Measurements from ENCODE around the gene RNASEH2B.

The RNASEH2B gene

DNA sequence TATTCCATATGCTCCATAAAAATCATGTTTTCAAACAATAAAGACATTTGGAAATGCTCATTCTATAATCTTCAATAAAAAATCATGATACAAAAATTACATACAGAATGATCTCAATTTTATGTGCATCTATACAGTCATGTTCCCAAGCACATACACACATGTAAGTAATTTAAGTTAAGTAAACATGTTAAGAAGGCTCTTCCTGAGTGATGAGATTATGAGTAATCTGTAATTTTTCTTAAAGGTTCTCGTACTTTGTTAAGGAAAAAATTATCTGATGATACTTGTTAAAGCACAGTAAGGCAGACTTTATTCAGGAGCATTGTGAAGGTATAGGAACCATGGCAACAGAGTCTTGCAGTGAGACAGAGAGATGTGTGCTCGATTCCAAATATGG, 36.1 kb upstream of the RNASEH2B start:
- Histone ChIP-seq H3K27ac (ENCODE audit: low read depth, low read length) (no peak overlapping the region), H2AK5ac (ENCODE audit: low read length) (no peak overlapping the region), H4K8ac (ENCODE audit: low read depth, low read length) (no peak overlapping the region), H4K5ac (ENCODE audit: low read length) (no peak overlapping the region), H3K4me3 (ENCODE audit: low read length) (no peak overlapping the region), H3K79me2 (ENCODE audit: control insufficient read depth, insufficient read depth, low read length) (no peaks in the 10 kb centered on the region), H2BK5ac (ENCODE audit: low read length) (no peak overlapping the region), H3K36me3 (ENCODE audit: control insufficient read depth, insufficient read depth, low read length) (no peaks in the 10 kb centered on the region), H3K9ac (ENCODE audit: low read length) (no peak overlapping the region), H3K18ac (ENCODE audit: low read length) (no peak overlapping the region), H3K4me1 (ENCODE audit: control insufficient read depth, low read depth, low read length) (no peaks in the 10 kb centered on the region), H3K56ac (ENCODE audit: low read length) (no peak overlapping the region), H2BK120ac (ENCODE audit: low read depth, low read length) (no peak overlapping the region), H3K27me3 (ENCODE audit: insufficient read depth, low read length, poor library complexity) (no peaks in the 10 kb centered on the region), H3K4me2 (ENCODE audit: low read length) (no peak overlapping the region), H3K4ac (ENCODE audit: low read depth, low read length) (no peak overlapping the region), H2BK15ac (replicated peaks; ENCODE audit: low read depth) (no peak overlapping the region), H3K79me1 (ENCODE audit: low read length) (no peaks in the 10 kb centered on the region), H3K23ac (ENCODE audit: low read length) (no peak overlapping the region)
- DNase-seq: no peak
- WGBS (ENCODE audit: extremely low coverage, insufficient coverage, low lambda C conversion rate): no CpG with 5 or more reads among the region's 2 CpGs

DNA sequence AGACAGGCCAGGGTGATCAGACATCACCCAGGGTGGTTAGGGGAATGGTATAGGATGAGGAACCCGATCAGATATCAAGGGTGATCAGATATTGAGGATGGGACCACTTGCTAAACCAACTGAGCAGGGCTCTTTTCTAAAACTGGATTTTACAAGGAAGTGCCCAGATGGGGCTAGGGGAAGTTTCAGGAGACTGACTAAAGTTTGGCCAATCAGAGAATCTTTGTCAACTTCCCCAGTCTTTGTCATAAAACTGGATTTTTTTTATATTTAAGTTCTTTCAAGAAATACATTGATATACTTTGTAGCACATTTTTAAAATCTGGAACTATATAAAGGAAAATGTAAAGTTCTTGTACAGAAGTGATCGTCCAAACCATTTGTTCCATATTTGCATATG, 35.6 kb upstream of the RNASEH2B start:
- no peak overlapping the region for H3K56ac ChIP-seq (ENCODE audit: low read length)
- H3K4me3 ChIP-seq (ENCODE audit: low read length): no peak overlapping the region
- H2BK15ac ChIP-seq (replicated peaks; ENCODE audit: low read depth): no peak overlapping the region
- no peak overlapping the region for H3K27ac ChIP-seq (ENCODE audit: low read depth, low read length)
- no peak overlapping the region for H4K5ac ChIP-seq (ENCODE audit: low read length)
- H3K27me3 ChIP-seq (ENCODE audit: insufficient read depth, low read length, poor library complexity): no peaks in the 10 kb centered on the region
- no peak overlapping the region for H3K4ac ChIP-seq (ENCODE audit: low read depth, low read length)
- H3K4me1 ChIP-seq (ENCODE audit: control insufficient read depth, low read depth, low read length): no peaks in the 10 kb centered on the region
- no peaks in the 10 kb centered on the region for H3K79me1 ChIP-seq (ENCODE audit: low read length)
- H3K79me2 ChIP-seq (ENCODE audit: control insufficient read depth, insufficient read depth, low read length): no peaks in the 10 kb centered on the region
- H2BK5ac ChIP-seq (ENCODE audit: low read length): no peak overlapping the region
- no peak overlapping the region for H2BK120ac ChIP-seq (ENCODE audit: low read depth, low read length)
- no peak overlapping the region for H3K9ac ChIP-seq (ENCODE audit: low read length)
- no CpG with 5 or more reads among the region's 2 CpGs for WGBS (ENCODE audit: extremely low coverage, insufficient coverage, low lambda C conversion rate)
- no peak overlapping the region for H3K18ac ChIP-seq (ENCODE audit: low read length)
- H3K36me3 ChIP-seq (ENCODE audit: control insufficient read depth, insufficient read depth, low read length): no peaks in the 10 kb centered on the region
- H3K23ac ChIP-seq (ENCODE audit: low read length): no peak overlapping the region
- no peak for DNase-seq
- no peak overlapping the region for H4K8ac ChIP-seq (ENCODE audit: low read depth, low read length)
- no peak overlapping the region for H3K4me2 ChIP-seq (ENCODE audit: low read length)
- H2AK5ac ChIP-seq (ENCODE audit: low read length): no peak overlapping the region

DNA sequence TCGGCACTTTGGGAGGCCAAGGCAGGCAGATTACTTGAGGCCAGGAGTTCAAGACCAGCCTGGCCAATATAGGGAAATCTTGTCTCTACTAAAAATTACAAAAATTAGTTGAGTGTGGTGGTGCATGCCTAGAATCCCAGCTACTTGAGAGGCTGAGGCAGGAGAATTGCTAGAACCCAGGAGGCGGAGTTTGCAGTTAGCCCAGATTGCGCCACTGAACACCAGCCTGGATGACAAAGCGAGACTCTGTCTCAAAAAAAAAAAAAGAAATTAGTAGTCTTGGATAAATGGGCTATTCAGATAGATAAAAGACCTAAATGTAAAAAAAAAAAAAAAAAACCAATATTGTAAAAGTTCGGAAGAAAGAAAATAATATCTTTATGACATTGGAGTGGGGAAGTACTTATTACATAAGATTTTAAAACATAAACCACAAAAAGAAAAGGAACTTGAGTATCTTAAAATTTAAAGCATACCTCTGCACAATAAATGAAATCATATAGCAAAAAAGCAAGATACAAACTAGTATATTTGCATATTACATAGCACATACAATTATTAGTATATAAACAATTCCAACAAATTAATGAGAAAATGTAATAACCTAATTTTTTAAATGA, 26.7 kb upstream of the RNASEH2B start:
- Histone ChIP-seq H3K4me1 (ENCODE audit: control insufficient read depth, low read depth, low read length) (no peaks in the 10 kb centered on the region), H4K8ac (ENCODE audit: low read depth, low read length) (no peak overlapping the region), H3K36me3 (ENCODE audit: control insufficient read depth, insufficient read depth, low read length) (no peaks in the 10 kb centered on the region), H4K5ac (ENCODE audit: low read length) (no peak overlapping the region), H3K4me2 (ENCODE audit: low read length) (no peak overlapping the region), H3K23ac (ENCODE audit: low read length) (no peak overlapping the region), H3K27ac (ENCODE audit: low read depth, low read length) (no peak overlapping the region), H3K9ac (ENCODE audit: low read length) (no peak overlapping the region), H2BK5ac (ENCODE audit: low read length) (no peak overlapping the region), H3K4me3 (ENCODE audit: low read length) (no peak overlapping the region), H3K27me3 (ENCODE audit: insufficient read depth, low read length, poor library complexity) (no peaks in the 10 kb centered on the region), H3K18ac (ENCODE audit: low read length) (no peak overlapping the region), H2BK15ac (replicated peaks; ENCODE audit: low read depth) (no peak overlapping the region), H3K79me1 (ENCODE audit: low read length) (no peaks in the 10 kb centered on the region), H3K79me2 (ENCODE audit: control insufficient read depth, insufficient read depth, low read length) (no peaks in the 10 kb centered on the region), H2BK120ac (ENCODE audit: low read depth, low read length) (no peak overlapping the region), H3K56ac (ENCODE audit: low read length) (no peak overlapping the region), H3K4ac (ENCODE audit: low read depth, low read length) (no peak overlapping the region), H2AK5ac (ENCODE audit: low read length) (no peak overlapping the region)
- no CpG with 5 or more reads among the region's 5 CpGs for WGBS (ENCODE audit: extremely low coverage, insufficient coverage, low lambda C conversion rate)
- no peak for DNase-seq

DNA sequence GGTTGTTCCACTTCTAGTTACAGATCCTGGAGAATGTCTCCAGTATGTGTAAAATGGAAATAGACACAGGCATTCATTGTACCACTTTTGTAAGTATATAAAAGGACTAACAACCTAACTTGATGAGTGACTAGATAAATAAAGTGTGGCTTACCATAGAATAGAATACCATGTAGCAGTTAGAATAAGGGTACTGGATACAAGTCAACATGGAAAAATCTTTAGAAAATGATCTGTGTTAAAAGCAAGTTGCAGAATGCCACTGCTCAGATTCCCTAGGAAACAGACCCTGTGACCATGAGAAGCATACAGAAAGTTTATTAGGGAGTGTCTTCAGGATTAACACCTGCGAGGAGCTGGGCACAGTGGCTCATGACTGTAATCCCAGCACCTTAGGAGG, 25.9 kb upstream of the RNASEH2B start:
- Histone ChIP-seq H4K8ac (ENCODE audit: low read depth, low read length) (no peak overlapping the region), H3K4ac (ENCODE audit: low read depth, low read length) (no peak overlapping the region), H3K79me2 (ENCODE audit: control insufficient read depth, insufficient read depth, low read length) (no peaks in the 10 kb centered on the region), H3K4me3 (ENCODE audit: low read length) (no peak overlapping the region), H3K27me3 (ENCODE audit: insufficient read depth, low read length, poor library complexity) (no peaks in the 10 kb centered on the region), H4K5ac (ENCODE audit: low read length) (no peak overlapping the region), H3K4me2 (ENCODE audit: low read length) (no peak overlapping the region), H3K79me1 (ENCODE audit: low read length) (no peaks in the 10 kb centered on the region), H3K23ac (ENCODE audit: low read length) (no peak overlapping the region), H2AK5ac (ENCODE audit: low read length) (no peak overlapping the region), H3K9ac (ENCODE audit: low read length) (no peak overlapping the region), H2BK5ac (ENCODE audit: low read length) (no peak overlapping the region), H3K18ac (ENCODE audit: low read length) (no peak overlapping the region), H3K56ac (ENCODE audit: low read length) (no peak overlapping the region), H2BK120ac (ENCODE audit: low read depth, low read length) (no peak overlapping the region), H3K27ac (ENCODE audit: low read depth, low read length) (no peak overlapping the region), H2BK15ac (replicated peaks; ENCODE audit: low read depth) (no peak overlapping the region), H3K36me3 (ENCODE audit: control insufficient read depth, insufficient read depth, low read length) (no peaks in the 10 kb centered on the region), H3K4me1 (ENCODE audit: control insufficient read depth, low read depth, low read length) (no peaks in the 10 kb centered on the region)
- no CpG with 5 or more reads among the region's 1 CpG for WGBS (ENCODE audit: extremely low coverage, insufficient coverage, low lambda C conversion rate)
- DNase-seq: no peak

- Histone ChIP-seq H2BK5ac (ENCODE audit: low read length) (no peak overlapping the region), H3K9ac (ENCODE audit: low read length) (no peak overlapping the region), H3K56ac (ENCODE audit: low read length) (no peak overlapping the region), H3K79me1 (ENCODE audit: low read length) (no peaks in the 10 kb centered on the region), H3K79me2 (ENCODE audit: control insufficient read depth, insufficient read depth, low read length) (no peaks in the 10 kb centered on the region), H3K23ac (ENCODE audit: low read length) (no peak overlapping the region), H2BK120ac (ENCODE audit: low read depth, low read length) (no peak overlapping the region), H3K27me3 (ENCODE audit: insufficient read depth, low read length, poor library complexity) (no peaks in the 10 kb centered on the region), H3K36me3 (ENCODE audit: control insufficient read depth, insufficient read depth, low read length) (no peaks in the 10 kb centered on the region), H3K4ac (ENCODE audit: low read depth, low read length) (no peak overlapping the region), H2AK5ac (ENCODE audit: low read length) (no peak overlapping the region), H4K5ac (ENCODE audit: low read length) (no peak overlapping the region), H4K8ac (ENCODE audit: low read depth, low read length) (no peak overlapping the region), H3K27ac (ENCODE audit: low read depth, low read length) (no peak overlapping the region), H3K18ac (ENCODE audit: low read length) (no peak overlapping the region), H3K4me2 (ENCODE audit: low read length) (no peak overlapping the region), H2BK15ac (replicated peaks; ENCODE audit: low read depth) (no peak overlapping the region), H3K4me1 (ENCODE audit: control insufficient read depth, low read depth, low read length) (no peaks in the 10 kb centered on the region), H3K4me3 (ENCODE audit: low read length) (no peak overlapping the region)
- no peak for DNase-seq
- no CpG with 5 or more reads among the region's 1 CpG for WGBS (ENCODE audit: extremely low coverage, insufficient coverage, low lambda C conversion rate)
Measured at GRCh38 chr13:50884265-50884664, 25.3 kb upstream of the RNASEH2B start.

- H4K8ac ChIP-seq (ENCODE audit: low read depth, low read length): no peak overlapping the region
- no peaks in the 10 kb centered on the region for H3K27me3 ChIP-seq (ENCODE audit: insufficient read depth, low read length, poor library complexity)
- H3K79me2 ChIP-seq (ENCODE audit: control insufficient read depth, insufficient read depth, low read length): no peaks in the 10 kb centered on the region
- no peak overlapping the region for H3K9ac ChIP-seq (ENCODE audit: low read length)
- H3K23ac ChIP-seq (ENCODE audit: low read length): no peak overlapping the region
- no peak overlapping the region for H3K27ac ChIP-seq (ENCODE audit: low read depth, low read length)
- 100% methylated on average over 2 of the region's 7 CpGs for WGBS (ENCODE audit: extremely low coverage, insufficient coverage, low lambda C conversion rate)
- H2BK15ac ChIP-seq (replicated peaks; ENCODE audit: low read depth): no peak overlapping the region
- H3K56ac ChIP-seq (ENCODE audit: low read length): no peak overlapping the region
- H2BK5ac ChIP-seq (ENCODE audit: low read length): no peak overlapping the region
- H3K4me2 ChIP-seq (ENCODE audit: low read length): no peak overlapping the region
- no peak overlapping the region for H2AK5ac ChIP-seq (ENCODE audit: low read length)
- H3K4ac ChIP-seq (ENCODE audit: low read depth, low read length): no peak overlapping the region
- H4K5ac ChIP-seq (ENCODE audit: low read length): no peak overlapping the region
- no peak overlapping the region for H3K4me3 ChIP-seq (ENCODE audit: low read length)
- no peak overlapping the region for H2BK120ac ChIP-seq (ENCODE audit: low read depth, low read length)
- no peaks in the 10 kb centered on the region for H3K79me1 ChIP-seq (ENCODE audit: low read length)
- no peak for DNase-seq
- no peak overlapping the region for H3K18ac ChIP-seq (ENCODE audit: low read length)
- no peaks in the 10 kb centered on the region for H3K36me3 ChIP-seq (ENCODE audit: control insufficient read depth, insufficient read depth, low read length)
- no peaks in the 10 kb centered on the region for H3K4me1 ChIP-seq (ENCODE audit: control insufficient read depth, low read depth, low read length)
Measured at GRCh38 chr13:50887151-50887550, 22.4 kb upstream of the RNASEH2B start.
